Endodermal cell (in vitro differentiated cells): ENCODE results near the gene ABHD15. TPM values are rescaled to one million over a fixed set of nuclear protein-coding genes. Genes with fewer than 3 reads are reported as not detected.

ENCODE experiments used
- DNase-seq: peaks from one replicate; pipeline ENCODE4 v3.0.0-alpha.2; 2017
- H3K27ac ChIP-seq: 2 replicates; pipeline ENCODE4 v1.5.1; 2013; ENCODE audit warnings: mild to moderate bottlenecking, low read depth, low read length, moderate library complexity
- H3K27me3 ChIP-seq: 2 replicates; pipeline ENCODE4 v1.6.1; 2013; ENCODE audit warnings: mild to moderate bottlenecking, low read length, moderate library complexity; ENCODE audit not compliant: insufficient read depth, control insufficient read depth, poor library complexity, severe bottlenecking
- H3K36me3 ChIP-seq: 2 replicates; pipeline ENCODE4 v1.7.0; 2013; ENCODE audit warnings: mild to moderate bottlenecking, low read length, moderate library complexity; ENCODE audit not compliant: control insufficient read depth, insufficient read depth
- H3K4me1 ChIP-seq: one replicate; pipeline ENCODE4 v1.7.0; 2013; ENCODE audit warnings: low read length; ENCODE audit not compliant: control insufficient read depth, insufficient read depth
- H3K4me3 ChIP-seq: 2 replicates; pipeline ENCODE4 v1.5.1; 2013; ENCODE audit warnings: mild to moderate bottlenecking, low read length, moderate library complexity
- H3K9ac ChIP-seq: 2 replicates; pipeline ENCODE4 v1.6.1; 2013; ENCODE audit warnings: mild to moderate bottlenecking, low read length, moderate library complexity; ENCODE audit not compliant: poor library complexity, severe bottlenecking; ENCODE audit errors: extremely low read depth
- H3K9me3 ChIP-seq: 2 replicates; pipeline ENCODE4 v1.6.1; 2013; ENCODE audit warnings: mild to moderate bottlenecking, low read length, moderate library complexity; ENCODE audit not compliant: control insufficient read depth
- H3K27ac Mint-ChIP-seq: 2 replicates; pipeline ENCODE4 v1.8.0; 2020; ENCODE audit warnings: mixed read lengths
- H3K27me3 Mint-ChIP-seq: 2 replicates; pipeline ENCODE4 v1.8.0; 2021; ENCODE audit warnings: mild to moderate bottlenecking, mixed read lengths; ENCODE audit not compliant: insufficient read depth
- H3K36me3 Mint-ChIP-seq: 2 replicates; pipeline ENCODE4 v1.8.0; 2020; ENCODE audit warnings: low read depth, mixed read lengths
- H3K4me1 Mint-ChIP-seq: 2 replicates; pipeline ENCODE4 v1.8.0; 2020; ENCODE audit warnings: mixed read lengths
- H3K4me3 Mint-ChIP-seq: 2 replicates; pipeline ENCODE4 v1.8.0; 2020; ENCODE audit warnings: mild to moderate bottlenecking, moderate library complexity, mixed read lengths
- H3K9me3 Mint-ChIP-seq: 2 replicates; pipeline ENCODE4 v1.8.0; 2020; ENCODE audit warnings: mild to moderate bottlenecking, mixed read lengths
- CTCF ChIP-seq: fragments of 200-600 bp; sonication (generic); conservative IDR thresholded peaks from 2 replicates; pipeline ENCODE4 v1.5.0; 2021; ENCODE audit warnings: antibody characterized with exemption, mild to moderate bottlenecking
- WGBS, 2 experiments: methylation state at CpG; one replicate each; pipeline versions ENCODE4 v1.1.5 to v1.1.7; 2013; ENCODE audit warnings: missing lambda C conversion rate in 2 of 2, mixed read lengths in 1 of 2; ENCODE audit not compliant: insufficient coverage in 1 of 2, insufficient read length in 1 of 2; 5-methylcytosine and 5-hydroxymethylcytosine counted together
- total RNA-seq, 2 donors: library from RNA; stranded (reverse); fragmentation: NEBNext Ultra II Directional in 1 of 2; extraction: Animal tissue kit (Norgen Biotek cat#: 25700) in 1 of 2; gene quantifications; 2 replicates in 1 of 2; 3 replicates in 1 of 2; pipeline ENCODE4 v1.2.1, GENCODE V29; 2021

The ABHD15 gene
- total RNA-seq, 2 donors from 2014 or later = 1.4 to 2.1 TPM

- Mint-ChIP-seq H3K4me3 (no peak overlapping the region), H3K9me3 (no peaks in the 10 kb centered on the region), H3K27ac (no peak overlapping the region), H3K4me1 (peaks cover 5% of the 10 kb centered on the region), H3K36me3 (peaks cover 33% of the 10 kb centered on the region), H3K27me3 (no peaks in the 10 kb centered on the region)
- DNase-seq = no peak
- Histone ChIP-seq H3K9ac (no peak overlapping the region), H3K36me3 (peaks cover 66% of the 10 kb centered on the region), H3K27ac (no peak overlapping the region), H3K4me1 (no peaks in the 10 kb centered on the region), H3K27me3 (no peaks in the 10 kb centered on the region), H3K4me3 (no peak overlapping the region), H3K9me3 (no peaks in the 10 kb centered on the region)
- no peak for TF ChIP-seq CTCF
- 90% methylated on average over 1 of the region's 1 CpG; no CpG with 5 or more reads in 1 of the 2 experiments for WGBS, 2 experiments
These were observed 20.8 kb downstream of the ABHD15 start for GRCh38 chr17:29546085-29546484.

DNA sequence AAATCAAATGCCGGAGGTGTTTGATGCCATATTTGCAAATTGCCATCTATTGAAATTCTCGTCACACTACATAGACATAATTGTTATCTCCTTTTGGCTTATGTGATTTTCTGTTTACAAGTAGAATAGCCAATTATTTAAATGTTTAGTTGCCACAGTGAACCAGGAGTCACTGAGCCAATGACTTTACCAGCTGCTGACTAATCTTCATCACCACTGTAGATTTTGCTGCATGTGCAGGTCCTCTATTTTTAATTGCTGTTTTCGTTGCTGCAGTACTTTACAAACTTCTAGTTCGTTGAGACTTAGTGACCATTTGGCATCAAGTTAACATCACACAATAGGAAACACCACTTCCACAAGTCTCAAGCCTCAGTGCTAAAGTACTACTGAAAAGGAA lies 22.8 kb downstream of the ABHD15 start:
- H3K9me3 ChIP-seq = no peaks in the 10 kb centered on the region
- Mint-ChIP-seq H3K4me3 (no peak overlapping the region), H3K27me3 (no peaks in the 10 kb centered on the region), H3K36me3 (peaks cover 43% of the 10 kb centered on the region), H3K27ac (no peak overlapping the region), H3K9me3 (no peaks in the 10 kb centered on the region), H3K4me1 (peaks cover 4% of the 10 kb centered on the region)
- TF ChIP-seq CTCF = no peak
- peaks cover 80% of the 10 kb centered on the region for H3K36me3 ChIP-seq
- no peak overlapping the region for H3K27ac ChIP-seq
- DNase-seq = no peak
- no peak overlapping the region for H3K4me3 ChIP-seq
- H3K4me1 ChIP-seq = no peaks in the 10 kb centered on the region
- no peaks in the 10 kb centered on the region for H3K27me3 ChIP-seq
- WGBS, 2 experiments = 89 to 95% methylated on average over 3 to 4 of the region's 4 CpGs
- H3K9ac ChIP-seq = no peak overlapping the region

- TF ChIP-seq CTCF = no peak
- WGBS, 2 experiments = 99 to 100% methylated on average over 7 to 8 of the region's 8 CpGs
- no peak overlapping the region for H3K4me3 ChIP-seq
- no peak for DNase-seq
- no peaks in the 10 kb centered on the region for H3K27me3 Mint-ChIP-seq
- peaks cover 26% of the 10 kb centered on the region for H3K9me3 ChIP-seq
- H3K9me3 Mint-ChIP-seq = peaks cover 24% of the 10 kb centered on the region
- H3K36me3 Mint-ChIP-seq = peaks cover 73% of the 10 kb centered on the region
- H3K4me3 Mint-ChIP-seq = no peak overlapping the region
- H3K4me1 ChIP-seq = no peaks in the 10 kb centered on the region
- H3K4me1 Mint-ChIP-seq = peaks cover 2% of the 10 kb centered on the region
- no peaks in the 10 kb centered on the region for H3K27me3 ChIP-seq
- H3K9ac ChIP-seq = no peak overlapping the region
- no peak overlapping the region for H3K27ac ChIP-seq
- peaks cover 72% of the 10 kb centered on the region for H3K36me3 ChIP-seq
- H3K27ac Mint-ChIP-seq = no peak overlapping the region
These were observed 32.9 kb downstream of the ABHD15 start for GRCh38 chr17:29533976-29534375.
